HEK293 (cell line): ENCODE data around the gene PRMT5.

ENCODE experiments used
- CTCF ChIA-PET: fragments of 350-600 bp; formaldehyde crosslinking; extraction: SDS; loops from one replicate; lab custom pipeline; 2021; ENCODE audit warnings: antibody characterized with exemption; lab: Yijun Ruan, JAX
- POLR2A ChIA-PET: fragments of 300-600 bp; formaldehyde crosslinking; extraction: SDS; loops from one replicate; lab custom pipeline; 2020; ENCODE audit warnings: antibody characterized with exemption, inconsistent platforms; lab: Yijun Ruan, JAX
- H3K27ac ChIP-seq: fragments of 200-500 bp; sonication (Bioruptor generic); 2 replicates; pipeline ENCODE4 v1.5.1; 2014; ENCODE audit warnings: low read depth, low read length, control low read depth, inconsistent platforms; ENCODE audit errors: extremely low read depth
- H3K36me3 ChIP-seq, 2 experiments: fragments of 200-500 bp in 1 of 2; sonication (Bioruptor generic) in 1 of 2; 1 replicate in 1 of 2; 2 replicates in 1 of 2; pipeline ENCODE4 v1.5.1; 2014 to 2017; ENCODE audit warnings: inconsistent platforms in 2 of 2, low read length in 2 of 2; ENCODE audit not compliant: control insufficient read depth in 2 of 2, insufficient read depth in 1 of 2
- H3K4me1 ChIP-seq: fragments of 200-500 bp; sonication (Bioruptor generic); 2 replicates; pipeline ENCODE4 v1.5.1; 2014; ENCODE audit warnings: mild to moderate bottlenecking, low read length, inconsistent platforms; ENCODE audit not compliant: control insufficient read depth, insufficient read depth
- H3K4me3 ChIP-seq: 2 replicates; pipeline ENCODE4 v1.5.1; 2011; ENCODE audit warnings: low read depth, mild to moderate bottlenecking, control low read depth, low read length, moderate library complexity
- H3K9me3 ChIP-seq: fragments of 200-500 bp; sonication (Bioruptor generic); 2 replicates; pipeline ENCODE4 v1.5.1; 2014; ENCODE audit warnings: low read depth, low read length, inconsistent platforms; ENCODE audit not compliant: control insufficient read depth, insufficient read depth
- ELK4 ChIP-seq: IDR thresholded peaks from 2 replicates; pipeline ENCODE4 v1.6.1; 2011; ENCODE audit warnings: mild to moderate bottlenecking, low read depth, low read length, borderline replicate concordance
- HIC1 ChIP-seq: fragments of 450-650 bp; formaldehyde crosslinking; IDR thresholded peaks from 2 replicates; pipeline ENCODE4 v1.5.1; 2016; ENCODE audit warnings: missing biosample characterization, missing genetic modification characterization
- IKZF3 ChIP-seq: fragments of 450-650 bp; IDR thresholded peaks from 2 replicates; pipeline ENCODE4 v1.5.0; 2018; ENCODE audit warnings: missing biosample characterization, mild to moderate bottlenecking, missing genetic modification characterization, moderate library complexity
- KLF17 ChIP-seq: fragments of 450-650 bp; formaldehyde crosslinking; IDR thresholded peaks from 2 replicates; pipeline ENCODE4 v1.5.1; 2016; ENCODE audit warnings: missing biosample characterization, missing genetic modification characterization
- RBAK ChIP-seq: fragments of 450-650 bp; formaldehyde crosslinking; IDR thresholded peaks from 2 replicates; pipeline ENCODE4 v1.5.1; 2016; ENCODE audit warnings: missing biosample characterization, missing genetic modification characterization
- TCF7L2 ChIP-seq: IDR thresholded peaks from 2 replicates; pipeline ENCODE4 v1.6.1; 2011; ENCODE audit warnings: low read depth, mild to moderate bottlenecking, inconsistent platforms, low read length, moderate library complexity, borderline replicate concordance
- ZBTB21 ChIP-seq: fragments of 450-650 bp; formaldehyde crosslinking; IDR thresholded peaks from 2 replicates; pipeline ENCODE4 v1.5.1; 2017; ENCODE audit warnings: missing biosample characterization, missing genetic modification characterization
- ZBTB7A ChIP-seq: fragments of 450-650 bp; formaldehyde crosslinking; IDR thresholded peaks from 2 replicates; pipeline ENCODE4 v1.5.1; 2016; ENCODE audit warnings: low read depth, missing biosample characterization, missing genetic modification characterization
- ZNF19 ChIP-seq: fragments of 450-650 bp; formaldehyde crosslinking; IDR thresholded peaks from 2 replicates; pipeline ENCODE4; 2016; ENCODE audit warnings: missing biosample characterization, missing genetic modification characterization, low read depth
- ZNF211 ChIP-seq: fragments of 450-650 bp; formaldehyde crosslinking; IDR thresholded peaks from 2 replicates; pipeline ENCODE4 v1.5.1; 2016; ENCODE audit warnings: low read depth, missing biosample characterization, missing genetic modification characterization
- ZNF274 ChIP-seq, 2 experiments: fragments of 200-500 bp in 1 of 2; fragments of 450-650 bp in 1 of 2; sonication (Bioruptor generic) in 1 of 2; formaldehyde crosslinking in 1 of 2; IDR thresholded peaks; 2 replicates each; pipeline versions ENCODE4 v1.5.1 to v1.6.1; 2014 to 2016; ENCODE audit warnings: borderline replicate concordance in 1 of 2, inconsistent platforms in 1 of 2, low read length in 1 of 2, missing biosample characterization in 1 of 2, missing genetic modification characterization in 1 of 2
- ZNF366 ChIP-seq: fragments of 450-650 bp; formaldehyde crosslinking; conservative IDR thresholded peaks from 2 replicates; pipeline ENCODE4 v1.5.1; 2016; ENCODE audit warnings: missing biosample characterization, missing genetic modification characterization
- ZNF510 ChIP-seq: fragments of 450-650 bp; formaldehyde crosslinking; IDR thresholded peaks from 2 replicates; pipeline ENCODE4 v1.5.1; 2018; ENCODE audit warnings: mild to moderate bottlenecking, missing genetic modification characterization, missing biosample characterization; ENCODE audit not compliant: insufficient replicate concordance
- ZNF521 ChIP-seq: fragments of 450-650 bp; formaldehyde crosslinking; IDR thresholded peaks from 2 replicates; pipeline ENCODE4 v1.5.1; 2017; ENCODE audit warnings: missing biosample characterization, mild to moderate bottlenecking, missing genetic modification characterization
- ZNF548 ChIP-seq: fragments of 450-650 bp; formaldehyde crosslinking; IDR thresholded peaks from 2 replicates; pipeline ENCODE4 v1.5.1; 2016; ENCODE audit warnings: missing biosample characterization, missing genetic modification characterization
- ZNF549 ChIP-seq: fragments of 450-650 bp; IDR thresholded peaks from 2 replicates; pipeline ENCODE4 v1.5.1; 2018; ENCODE audit warnings: missing biosample characterization, missing genetic modification characterization, mild to moderate bottlenecking, inconsistent platforms, moderate library complexity
- ZNF776 ChIP-seq: fragments of 450-650 bp; formaldehyde crosslinking; IDR thresholded peaks from 2 replicates; pipeline ENCODE4 v1.5.0; 2017; ENCODE audit warnings: missing biosample characterization, missing genetic modification characterization, borderline replicate concordance
- ZSCAN23 ChIP-seq: fragments of 450-650 bp; formaldehyde crosslinking; IDR thresholded peaks from 2 replicates; pipeline ENCODE4 v1.5.1; 2016; ENCODE audit warnings: missing biosample characterization, missing genetic modification characterization
- ZXDB ChIP-seq: fragments of 450-650 bp; formaldehyde crosslinking; IDR thresholded peaks from 2 replicates; pipeline ENCODE4 v1.5.1; 2016; ENCODE audit warnings: missing biosample characterization, missing genetic modification characterization
- TF ChIP-seq, protein P1 (sequence below): fragments of 450-650 bp; formaldehyde crosslinking; IDR thresholded peaks from 2 replicates; pipeline ENCODE4 v1.5.1; 2017; ENCODE audit warnings: missing biosample characterization, missing genetic modification characterization
- TF ChIP-seq, protein P2 (sequence below): fragments of 450-650 bp; formaldehyde crosslinking; IDR thresholded peaks from 2 replicates; pipeline ENCODE4 v1.5.1; 2016; ENCODE audit warnings: missing biosample characterization, missing genetic modification characterization
- TF ChIP-seq, protein P3 (sequence below): fragments of 450-650 bp; formaldehyde crosslinking; IDR thresholded peaks from 2 replicates; pipeline ENCODE4 v1.5.1; 2016; ENCODE audit warnings: missing biosample characterization, missing genetic modification characterization
- TF ChIP-seq, protein P4 (sequence below): sonication (generic); formaldehyde crosslinking; IDR thresholded peaks from 2 replicates; pipeline ENCODE4 v1.8.1; 2022; ENCODE audit warnings: mild to moderate bottlenecking, moderate library complexity, missing genetic modification reagents

PRMT5 gene

GRCh38 chr14:22897357-22897756 is 31.8 kb downstream of the PRMT5 start (continued):
- TF ChIP-seq, protein P1, sequence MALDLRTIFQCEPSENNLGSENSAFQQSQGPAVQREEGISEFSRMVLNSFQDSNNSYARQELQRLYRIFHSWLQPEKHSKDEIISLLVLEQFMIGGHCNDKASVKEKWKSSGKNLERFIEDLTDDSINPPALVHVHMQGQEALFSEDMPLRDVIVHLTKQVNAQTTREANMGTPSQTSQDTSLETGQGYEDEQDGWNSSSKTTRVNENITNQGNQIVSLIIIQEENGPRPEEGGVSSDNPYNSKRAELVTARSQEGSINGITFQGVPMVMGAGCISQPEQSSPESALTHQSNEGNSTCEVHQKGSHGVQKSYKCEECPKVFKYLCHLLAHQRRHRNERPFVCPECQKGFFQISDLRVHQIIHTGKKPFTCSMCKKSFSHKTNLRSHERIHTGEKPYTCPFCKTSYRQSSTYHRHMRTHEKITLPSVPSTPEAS (tag by site-specific recombination), result no peak
- TF ChIP-seq KLF17 (tag by site-specific recombination) (no peak), ZNF211 (tag by site-specific recombination) (no peak), ZNF510 (tag by site-specific recombination) (no peak), ZNF521 (tag by site-specific recombination) (no peak)

DNA sequence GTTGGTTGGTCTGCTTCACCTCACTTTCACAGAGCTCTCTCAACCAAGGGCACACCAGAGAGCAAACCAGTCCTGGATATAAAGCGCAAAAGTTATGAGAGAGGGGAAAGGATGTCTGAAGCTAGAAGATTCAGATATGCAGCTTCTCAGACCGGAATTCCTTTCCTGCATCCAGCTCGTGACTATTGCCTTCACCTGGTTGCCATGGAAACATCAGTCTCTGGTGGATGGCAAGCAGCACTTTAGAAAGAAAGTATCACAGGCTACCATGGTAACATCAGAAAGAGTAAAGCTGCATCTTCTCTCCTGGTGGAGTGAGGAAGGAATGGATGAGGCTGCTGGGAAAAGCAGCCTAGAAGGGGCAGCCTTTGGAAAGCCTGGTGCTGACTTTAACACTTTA is 32.4 kb downstream of the PRMT5 start:
- ChIA-PET CTCF (interaction anchor here (1.2 to 2.6 kb wide), 4 partner anchors 12 to 340 kb away, joined by 3 to 14 read pairs (median 6); no protein-coding TSS in a partner anchor), POLR2A (interaction anchor here (1.0 to 1.2 kb wide), 2 partner anchors 8 to 23 kb away, joined by 3 to 4 read pairs; no protein-coding TSS in a partner anchor)
- Histone ChIP-seq H3K27ac (no peak overlapping the region), H3K36me3 (peaks cover 7 to 30% of the 10 kb centered on the region in 2 experiments; a peak in 2 of 3 replicates), H3K4me3 (no peak overlapping the region), H3K4me1 (no peaks in the 10 kb centered on the region), H3K9me3 (no peaks in the 10 kb centered on the region)
- TF ChIP-seq, protein P2, sequence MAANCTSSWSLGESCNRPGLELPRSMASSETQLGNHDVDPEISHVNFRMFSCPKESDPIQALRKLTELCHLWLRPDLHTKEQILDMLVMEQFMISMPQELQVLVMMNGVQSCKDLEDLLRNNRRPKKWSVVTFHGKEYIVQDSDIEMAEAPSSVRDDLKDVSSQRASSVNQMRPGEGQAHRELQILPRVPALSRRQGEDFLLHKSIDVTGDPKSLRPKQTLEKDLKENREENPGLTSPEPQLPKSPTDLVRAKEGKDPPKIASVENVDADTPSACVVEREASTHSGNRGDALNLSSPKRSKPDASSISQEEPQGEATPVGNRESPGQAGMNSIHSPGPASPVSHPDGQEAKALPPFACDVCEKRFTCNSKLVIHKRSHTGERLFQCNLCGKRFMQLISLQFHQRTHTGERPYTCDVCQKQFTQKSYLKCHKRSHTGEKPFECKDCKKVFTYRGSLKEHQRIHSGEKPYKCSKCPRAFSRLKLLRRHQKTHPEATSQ, result no peak
- no peak for TF ChIP-seq ZSCAN23 (tag by site-specific recombination)
- TF ChIP-seq ZNF366 (tag by site-specific recombination), result no peak

DNA sequence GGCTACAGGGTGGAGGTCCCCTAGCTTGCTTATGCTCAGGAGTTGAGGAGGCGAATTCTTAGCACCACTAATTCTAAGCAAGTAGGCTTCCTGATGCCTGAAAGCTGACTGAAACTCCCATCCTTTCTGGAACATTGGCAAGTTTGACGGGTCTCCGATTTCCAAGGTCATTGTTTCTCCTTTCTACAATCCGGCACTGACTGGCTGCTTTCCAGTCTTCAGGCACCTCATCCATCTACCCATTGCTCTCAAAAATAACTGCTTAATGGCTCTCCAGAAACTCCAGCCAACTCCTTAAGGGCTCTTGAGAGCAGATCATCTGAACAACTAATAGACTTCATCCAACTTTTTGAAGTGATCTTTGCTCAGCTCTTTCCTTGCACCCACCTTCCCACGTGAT is 32.8 kb downstream of the PRMT5 start:
- Histone ChIP-seq H3K4me1 (no peaks in the 10 kb centered on the region), H3K36me3 (peaks cover 6 to 26% of the 10 kb centered on the region in 2 experiments; a peak in 2 of 3 replicates), H3K4me3 (no peak overlapping the region), H3K27ac (no peak overlapping the region), H3K9me3 (no peaks in the 10 kb centered on the region)
- ChIA-PET POLR2A (interaction anchor here (1.0 to 1.2 kb wide), 3 partner anchors 8 to 22 kb away, joined by 3 to 4 read pairs (median 3); no protein-coding TSS in a partner anchor), CTCF (interaction anchor here (0.6 to 2.6 kb wide), 7 partner anchors 11 to 340 kb away, joined by 3 to 14 read pairs (median 5); no protein-coding TSS in a partner anchor)
- TF ChIP-seq ZBTB7A (no peak), ZNF776 (no peak), HIC1 (tag by site-specific recombination) (no peak), ZNF548 (no peak), TCF7L2 (no peak), ZNF274 (IDR thresholded peaks at IDR 0.05; ENCODE audit: low read length) (no peak), ZNF274 (tag by site-specific recombination; IDR thresholded peaks at IDR 0.05; ENCODE audit: borderline replicate concordance) (no peak), ZXDB (tag by site-specific recombination) (no peak), ZNF19 (tag by site-specific recombination) (no peak), IKZF3 (tag by site-specific recombination) (no peak), ELK4 (no peak), RBAK (tag by site-specific recombination) (no peak), ZBTB21 (tag by site-specific recombination) (no peak), ZNF549 (tag by site-specific recombination) (no peak)
- TF ChIP-seq, protein P3, sequence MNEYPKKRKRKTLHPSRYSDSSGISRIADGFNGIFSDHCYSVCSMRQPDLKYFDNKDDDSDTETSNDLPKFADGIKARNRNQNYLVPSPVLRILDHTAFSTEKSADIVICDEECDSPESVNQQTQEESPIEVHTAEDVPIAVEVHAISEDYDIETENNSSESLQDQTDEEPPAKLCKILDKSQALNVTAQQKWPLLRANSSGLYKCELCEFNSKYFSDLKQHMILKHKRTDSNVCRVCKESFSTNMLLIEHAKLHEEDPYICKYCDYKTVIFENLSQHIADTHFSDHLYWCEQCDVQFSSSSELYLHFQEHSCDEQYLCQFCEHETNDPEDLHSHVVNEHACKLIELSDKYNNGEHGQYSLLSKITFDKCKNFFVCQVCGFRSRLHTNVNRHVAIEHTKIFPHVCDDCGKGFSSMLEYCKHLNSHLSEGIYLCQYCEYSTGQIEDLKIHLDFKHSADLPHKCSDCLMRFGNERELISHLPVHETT (tag by site-specific recombination), result no peak
- TF ChIP-seq, protein P4, sequence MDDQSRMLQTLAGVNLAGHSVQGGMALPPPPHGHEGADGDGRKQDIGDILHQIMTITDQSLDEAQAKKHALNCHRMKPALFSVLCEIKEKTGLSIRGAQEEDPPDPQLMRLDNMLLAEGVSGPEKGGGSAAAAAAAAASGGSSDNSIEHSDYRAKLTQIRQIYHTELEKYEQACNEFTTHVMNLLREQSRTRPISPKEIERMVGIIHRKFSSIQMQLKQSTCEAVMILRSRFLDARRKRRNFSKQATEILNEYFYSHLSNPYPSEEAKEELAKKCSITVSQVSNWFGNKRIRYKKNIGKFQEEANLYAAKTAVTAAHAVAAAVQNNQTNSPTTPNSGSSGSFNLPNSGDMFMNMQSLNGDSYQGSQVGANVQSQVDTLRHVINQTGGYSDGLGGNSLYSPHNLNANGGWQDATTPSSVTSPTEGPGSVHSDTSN (CRISPR knock-in tag), result no peak
